Measurements from ENCODE around the gene PTPN18.
"Not testable (repeated sequence)": the region's sequence is repeated elsewhere in the genome, so short reads cannot be mapped to it uniquely, and the experiment has no call there.

DNA sequence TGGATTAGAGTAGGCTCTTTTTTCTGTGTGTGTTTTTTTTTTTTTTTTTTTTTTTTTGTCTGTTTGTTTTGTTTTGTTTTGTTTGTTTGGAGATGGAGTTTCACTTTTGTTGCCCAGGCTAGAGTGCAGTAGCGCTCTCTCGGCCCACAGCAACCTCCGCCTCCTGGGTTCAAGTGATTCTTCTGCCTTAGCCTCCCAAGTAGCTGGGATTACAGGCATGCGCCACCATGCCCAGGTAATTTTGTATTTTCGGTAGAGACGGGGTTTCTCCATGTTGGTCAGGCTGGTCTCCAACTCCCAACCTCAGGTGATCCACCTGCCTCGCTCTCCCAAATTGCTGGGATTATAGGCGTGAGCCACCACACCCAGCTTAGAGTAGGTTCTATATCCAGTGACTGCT, 22.6 kb upstream of the PTPN18 start:
- TF ChIP-seq, protein P1, sequence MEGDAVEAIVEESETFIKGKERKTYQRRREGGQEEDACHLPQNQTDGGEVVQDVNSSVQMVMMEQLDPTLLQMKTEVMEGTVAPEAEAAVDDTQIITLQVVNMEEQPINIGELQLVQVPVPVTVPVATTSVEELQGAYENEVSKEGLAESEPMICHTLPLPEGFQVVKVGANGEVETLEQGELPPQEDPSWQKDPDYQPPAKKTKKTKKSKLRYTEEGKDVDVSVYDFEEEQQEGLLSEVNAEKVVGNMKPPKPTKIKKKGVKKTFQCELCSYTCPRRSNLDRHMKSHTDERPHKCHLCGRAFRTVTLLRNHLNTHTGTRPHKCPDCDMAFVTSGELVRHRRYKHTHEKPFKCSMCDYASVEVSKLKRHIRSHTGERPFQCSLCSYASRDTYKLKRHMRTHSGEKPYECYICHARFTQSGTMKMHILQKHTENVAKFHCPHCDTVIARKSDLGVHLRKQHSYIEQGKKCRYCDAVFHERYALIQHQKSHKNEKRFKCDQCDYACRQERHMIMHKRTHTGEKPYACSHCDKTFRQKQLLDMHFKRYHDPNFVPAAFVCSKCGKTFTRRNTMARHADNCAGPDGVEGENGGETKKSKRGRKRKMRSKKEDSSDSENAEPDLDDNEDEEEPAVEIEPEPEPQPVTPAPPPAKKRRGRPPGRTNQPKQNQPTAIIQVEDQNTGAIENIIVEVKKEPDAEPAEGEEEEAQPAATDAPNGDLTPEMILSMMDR (conservative IDR thresholded peaks at IDR 0.05; ENCODE audit: low read length), result not testable (repeated sequence)
- TF ChIP-seq EZH2phosphoT487 (IDR thresholded peaks at IDR 0.05; ENCODE audit: borderline replicate concordance), result not testable (repeated sequence)
